ENCODE measurements around the gene CCL17. TPM values are rescaled to one million over a fixed set of nuclear protein-coding genes. Genes with fewer than 3 reads are reported as not detected.

Gene CCL17
- not detected in 2 replicates for total RNA-seq

GRCh38 chr16:57403965-57404817 is at the start of gene CCL17:
TSS of gene CCL17 (plus strand) at chr16:57404767. CDS start at chr16:57413933, 9,166 bp downstream.

GRCh38 chr16:57358527-57359095 is 46.0 kb upstream of the CCL17 start, which contains the start of gene CCL22:
TSS of gene CCL22 (plus strand) at chr16:57358783. CDS start at chr16:57358817, 34 bp downstream.

GRCh38 chr16:57372372-57373116 is 32.0 kb upstream of the CCL17 start, which contains the start of gene CX3CL1:
TSS of gene CX3CL1 (plus strand) at chr16:57372490. CDS start at chr16:57372569, 79 bp downstream.

GRCh38 chr16:57447186-57447962 is 42.8 kb downstream of the CCL17 start, which contains the start of the genes CIAPIN1 and COQ9:
TSS of gene CIAPIN1 (minus strand) at chr16:57447385. CDS start at chr16:57440928, 6,457 bp downstream.
TSS of gene COQ9 (plus strand) at chr16:57447479. CDS start at chr16:57447506, 27 bp downstream.

GRCh38 chr16:57462209-57462977 is 57.8 kb downstream of the CCL17 start, which contains the start of gene POLR2C:
TSS of gene POLR2C (plus strand) at chr16:57462679. CDS start at chr16:57462725, 46 bp downstream.

Other genes with a start within 250 kb of the CCL17 start
- gene PSME3IP1, start 218.7 kb upstream of the CCL17 start, total RNA-seq: 26.7 and 27.1 TPM in 2 replicates
- 23.8 and 26.1 TPM in 2 replicates for gene RSPRY1, start 218.4 kb upstream of the CCL17 start, total RNA-seq
- gene ARL2BP, start 159.5 kb upstream of the CCL17 start, total RNA-seq: 82.6 and 83.4 TPM in 2 replicates
- not detected in 2 replicates for gene PLLP, start 120.1 kb upstream of the CCL17 start, total RNA-seq
- not detected in 2 replicates for gene CCL22, start 46.0 kb upstream of the CCL17 start, total RNA-seq
- gene CX3CL1, start 32.3 kb upstream of the CCL17 start, total RNA-seq: 0.18 and 1.5 TPM in 2 replicates
- 26.7 and 34.2 TPM in 2 replicates for gene CIAPIN1, start 42.6 kb downstream of the CCL17 start, total RNA-seq
- 31.8 and 35.8 TPM in 2 replicates for gene COQ9, start 42.7 kb downstream of the CCL17 start, total RNA-seq
- 84.3 and 94.4 TPM in 2 replicates for gene POLR2C, start 57.9 kb downstream of the CCL17 start, total RNA-seq
- 41.7 and 51.4 TPM in 2 replicates for gene DOK4, start 81.7 kb downstream of the CCL17 start, total RNA-seq
- gene CCDC102A, start 131.8 kb downstream of the CCL17 start, total RNA-seq: 21.7 and 24.0 TPM in 2 replicates
- not detected in 2 replicates for gene ADGRG5, start 137.9 kb downstream of the CCL17 start, total RNA-seq
- gene ADGRG1, start 223.9 kb downstream of the CCL17 start, total RNA-seq: 3.9 and 5.6 TPM in 2 replicates